Urinary bladder (tissue), 4 donors: Measurements from ENCODE around the gene PANX2. TPM values are rescaled to one million over a fixed set of nuclear protein-coding genes. Genes with fewer than 3 reads are reported as not detected.

ENCODE experiments used
- DNase-seq: peaks from one replicate; pipeline ENCODE4 v3.0.0-alpha.2; 2015; ENCODE audit errors: extremely low spot score
- H3K27ac ChIP-seq: one replicate; pipeline ENCODE4 v1.5.1; 2013; ENCODE audit warnings: low read depth, mild to moderate bottlenecking, moderate library complexity
- H3K36me3 ChIP-seq: one replicate; pipeline ENCODE4 v1.6.1; 2013; ENCODE audit warnings: mild to moderate bottlenecking, moderate library complexity; ENCODE audit not compliant: insufficient read depth
- H3K4me1 ChIP-seq: one replicate; pipeline ENCODE4 v1.6.1; 2013; ENCODE audit warnings: mild to moderate bottlenecking, moderate library complexity; ENCODE audit not compliant: insufficient read depth
- H3K4me3 ChIP-seq: one replicate; pipeline ENCODE4 v1.5.1; 2013; ENCODE audit warnings: low read depth, low read length
- WGBS: extraction: QIAGEN DNeasy Blood & Tissue Kit; methylation state at CpG from one replicate; pipeline ENCODE4 v1.1.7; 2013; 5-methylcytosine and 5-hydroxymethylcytosine counted together
- polyA plus RNA-seq: library from polyadenylated mRNA; stranded (reverse); fragments of 200-250 nt; gene quantifications from one replicate; pipeline ENCODE4 v1.2.3, GENCODE V29; 2013
- total RNA-seq: library from RNA; depleted of rRNA; stranded (reverse); fragments of >200 nt; gene quantifications from one replicate; pipeline ENCODE4 v1.2.3, GENCODE V29; 2014
- donor health status: healthy with polysubstance abuse.
- donor health status: healthy.

Gene PANX2
- total and polyA plus RNA-seq, 2 donors: 0.63 to 2.3 TPM

DNA sequence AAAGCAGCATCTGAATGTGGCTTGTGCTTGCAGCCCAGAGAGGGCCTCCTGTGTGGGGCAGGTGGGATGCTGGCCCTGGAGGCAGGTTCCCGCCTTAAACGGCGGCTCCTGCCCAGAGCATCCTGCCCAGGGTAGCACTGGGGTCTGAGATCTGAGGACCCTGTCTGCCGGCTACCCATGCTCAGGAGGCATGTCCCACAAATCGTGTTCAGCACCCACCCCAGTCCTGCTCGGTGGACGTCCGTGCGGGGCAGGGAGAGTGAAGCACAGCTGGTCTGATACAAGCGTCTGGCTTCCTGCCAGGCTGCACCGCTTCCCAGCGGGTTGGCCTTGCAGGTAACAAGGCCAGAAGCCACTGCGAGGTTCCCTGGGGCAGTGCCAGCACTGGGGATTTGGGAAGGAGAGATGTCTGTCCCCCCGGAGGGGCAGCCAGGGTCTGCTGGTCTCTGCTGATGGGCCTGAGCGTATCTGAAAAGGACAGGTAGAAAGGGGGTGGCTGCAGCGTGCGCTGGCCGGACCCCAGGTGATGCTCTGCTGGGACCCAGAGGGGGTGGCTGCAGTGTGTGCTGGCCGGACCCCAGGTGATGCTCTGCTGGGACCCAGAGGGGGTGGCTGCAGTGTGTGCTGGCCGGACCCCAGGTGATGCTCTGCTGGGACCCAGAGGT, 18.8 kb downstream of the PANX2 start:
- Histone ChIP-seq H3K4me1 (peaks cover 7% of the 10 kb centered on the region), H3K36me3 (no peaks in the 10 kb centered on the region), H3K27ac (peak overlapping the region; percentile 30), H3K4me3 (no peak overlapping the region)
- DNase-seq: no peak
- WGBS: 59% methylated on average over 20 of the region's 20 CpGs

DNA sequence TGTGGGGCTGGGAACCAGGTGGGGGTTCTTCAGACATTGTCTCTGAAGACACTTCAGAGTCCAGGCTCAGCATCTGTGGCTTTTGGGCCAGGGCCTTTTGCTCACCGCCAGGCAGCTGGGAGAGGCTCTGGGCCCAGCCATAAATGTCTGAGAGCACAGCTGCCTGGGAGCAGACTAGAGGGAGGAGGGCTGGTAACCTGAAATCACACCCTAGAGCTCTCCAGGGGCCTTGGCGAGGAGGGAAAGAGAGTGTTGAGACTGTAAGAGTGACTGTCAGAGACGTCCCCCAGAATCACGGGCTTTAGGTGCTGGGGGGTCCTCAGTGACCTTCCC, 19.3 kb downstream of the PANX2 start:
- H3K27ac ChIP-seq: peak overlapping the region; percentile 77
- peaks cover 7% of the 10 kb centered on the region for H3K4me1 ChIP-seq
- DNase-seq: no peak
- 16% methylated on average over 4 of the region's 4 CpGs for WGBS
- no peaks in the 10 kb centered on the region for H3K36me3 ChIP-seq
- no peak overlapping the region for H3K4me3 ChIP-seq

DNA sequence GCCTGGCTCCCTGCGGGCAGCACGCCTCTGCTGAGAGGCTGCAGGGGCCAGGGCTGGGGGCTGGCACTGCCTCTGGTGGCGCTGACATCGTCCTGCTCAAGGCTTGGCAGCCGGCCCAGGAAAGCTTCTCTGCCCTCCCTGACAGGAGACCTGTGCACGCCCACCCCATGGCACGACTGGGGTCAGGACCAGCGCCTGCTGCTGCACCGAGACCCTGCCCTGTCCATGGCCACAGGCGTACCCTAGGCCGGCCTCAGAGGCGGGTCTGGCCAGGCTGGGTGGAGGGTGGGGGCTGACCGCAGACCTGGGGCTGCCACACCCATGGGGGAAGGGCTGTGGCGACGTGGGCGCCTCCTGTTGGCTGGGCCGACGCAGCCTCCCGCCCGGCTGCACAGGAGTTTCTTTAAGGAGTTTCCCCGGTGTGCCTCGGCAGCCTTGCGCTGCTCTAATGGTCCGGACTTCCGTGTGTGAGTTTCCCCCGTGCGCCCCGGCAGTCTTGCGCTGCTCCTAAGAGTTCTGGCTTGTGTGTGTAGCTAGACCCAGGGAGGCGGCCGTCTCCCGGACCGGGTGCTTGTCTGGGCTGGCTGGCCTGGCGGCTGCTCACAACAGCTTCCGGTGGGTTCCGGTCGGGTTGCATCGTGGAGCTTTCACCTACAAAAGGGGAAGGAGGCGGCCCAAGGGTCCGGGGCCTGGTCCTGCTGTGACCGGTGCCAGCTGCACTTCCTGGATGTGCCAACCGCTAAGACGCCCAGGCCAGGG, 19.8 kb downstream of the PANX2 start:
- 7% methylated on average over 43 of the region's 43 CpGs for WGBS
- Histone ChIP-seq H3K4me3 (peak overlapping the region; percentile 30), H3K36me3 (no peaks in the 10 kb centered on the region), H3K4me1 (peaks cover 7% of the 10 kb centered on the region), H3K27ac (peak overlapping the region; percentile 84)
- peak; percentile 48 for DNase-seq

DNA sequence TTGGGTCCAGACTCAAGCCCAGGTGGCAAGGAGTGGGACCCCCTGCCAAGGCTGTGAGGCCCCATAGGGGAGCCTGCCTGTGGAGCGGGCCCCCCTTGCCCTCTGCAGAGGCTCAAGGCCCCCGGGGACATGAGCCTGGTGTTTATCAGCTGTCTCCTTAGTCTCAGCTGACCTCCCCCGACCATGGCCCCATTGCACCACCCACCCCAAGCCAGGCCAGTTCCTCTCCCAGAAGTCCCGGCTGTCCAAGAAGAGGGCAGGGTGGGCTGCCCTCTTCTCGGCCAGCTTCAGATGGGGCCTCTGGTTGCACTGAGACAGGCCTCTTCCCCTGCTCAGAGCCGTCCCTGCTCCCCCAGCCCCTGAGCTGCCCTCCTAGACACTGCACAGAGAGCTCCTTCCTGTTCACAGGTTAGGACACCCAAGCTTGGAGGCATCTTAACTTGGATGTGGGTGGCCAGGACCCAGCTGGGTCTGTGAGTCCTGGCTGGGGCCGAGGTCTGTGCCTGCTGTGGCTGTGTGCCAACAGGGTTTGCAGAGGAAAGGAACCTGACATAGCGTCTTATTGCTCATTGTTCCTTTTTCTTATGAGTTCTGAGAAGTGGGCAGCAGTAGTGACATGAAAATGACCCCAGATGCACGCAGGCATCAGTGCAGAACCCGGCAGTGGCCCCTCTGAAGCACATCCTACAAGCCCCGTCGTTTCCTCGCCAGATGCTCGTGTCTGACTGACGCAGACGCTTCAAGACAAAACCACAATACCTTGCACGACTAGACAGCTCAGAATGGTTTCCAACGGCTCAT, 20.6 kb downstream of the PANX2 start:
- peak overlapping the region; percentile 30 for H3K4me3 ChIP-seq
- H3K4me1 ChIP-seq: peaks cover 7% of the 10 kb centered on the region
- H3K27ac ChIP-seq: peak overlapping the region; percentile 84
- WGBS: 52% methylated on average over 18 of the region's 18 CpGs
- no peak for DNase-seq
- peaks cover 3% of the 10 kb centered on the region for H3K36me3 ChIP-seq

DNA sequence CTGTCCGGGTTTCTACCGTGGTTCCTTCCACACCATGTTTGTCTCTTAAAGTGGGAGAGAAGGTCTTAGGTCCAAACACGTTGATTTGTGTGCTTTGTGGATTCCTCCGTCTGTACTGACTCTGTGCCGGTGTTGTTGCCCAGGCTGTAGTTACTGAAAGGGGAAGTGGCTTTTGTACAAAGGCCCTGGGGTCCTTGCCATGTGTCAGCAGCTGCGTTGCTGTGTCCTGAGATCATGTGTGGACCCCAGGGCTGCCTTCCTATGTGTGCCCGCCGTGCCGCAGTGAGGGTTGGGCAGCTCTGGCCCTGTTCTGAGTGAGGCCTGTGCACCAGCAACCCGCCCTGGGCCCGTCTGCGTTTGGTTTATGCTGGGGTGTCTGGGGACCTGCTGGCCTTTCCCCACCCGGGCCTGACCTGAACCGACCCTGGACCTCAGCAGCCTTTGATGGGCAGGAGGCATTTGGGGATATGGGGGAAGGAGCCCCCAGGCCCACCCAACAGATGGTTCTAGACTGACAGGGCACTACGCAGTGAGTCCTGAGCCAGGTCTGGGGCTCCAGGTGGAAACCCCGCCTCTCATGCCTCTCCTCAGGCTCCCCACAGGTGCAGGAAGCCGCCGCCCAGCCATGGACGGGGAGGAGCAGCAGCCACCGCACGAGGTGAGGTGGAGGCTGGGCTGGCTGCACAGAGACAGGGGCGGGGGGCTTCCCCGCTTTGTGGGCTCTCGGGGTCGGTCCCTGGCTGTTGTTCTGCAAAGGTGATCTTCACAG, 22.1 kb downstream of the PANX2 start:
- Histone ChIP-seq H3K36me3 (peaks cover 3% of the 10 kb centered on the region), H3K27ac (peak overlapping the region; percentile 43), H3K4me1 (peaks cover 7% of the 10 kb centered on the region), H3K4me3 (no peak overlapping the region)
- WGBS: 83% methylated on average over 25 of the region's 25 CpGs
- DNase-seq: no peak

DNA sequence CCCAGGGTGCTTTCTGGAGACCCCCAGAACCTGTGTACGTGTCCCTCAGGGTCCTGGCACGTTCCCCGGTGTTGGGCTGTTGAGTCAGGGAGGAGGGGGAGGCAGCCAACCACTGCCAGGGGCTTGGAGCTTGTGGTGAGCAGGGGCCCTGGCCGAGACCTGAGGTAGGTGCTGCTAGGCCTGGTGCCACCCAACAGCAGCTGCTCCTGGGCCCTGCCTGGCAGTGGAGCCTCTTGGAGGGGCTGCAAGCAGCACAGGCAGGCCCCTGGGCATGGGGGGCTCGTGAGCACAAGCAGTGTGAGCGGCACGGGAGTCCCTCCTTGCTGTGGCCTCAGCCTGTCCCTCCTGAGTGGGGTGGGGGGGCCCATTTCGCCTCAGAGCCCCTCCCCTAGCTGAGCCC, 23.1 kb downstream of the PANX2 start:
- Histone ChIP-seq H3K27ac (no peak overlapping the region), H3K4me3 (no peak overlapping the region), H3K4me1 (peaks cover 7% of the 10 kb centered on the region), H3K36me3 (peaks cover 10% of the 10 kb centered on the region)
- 86% methylated on average over 8 of the region's 8 CpGs for WGBS
- no peak for DNase-seq

DNA sequence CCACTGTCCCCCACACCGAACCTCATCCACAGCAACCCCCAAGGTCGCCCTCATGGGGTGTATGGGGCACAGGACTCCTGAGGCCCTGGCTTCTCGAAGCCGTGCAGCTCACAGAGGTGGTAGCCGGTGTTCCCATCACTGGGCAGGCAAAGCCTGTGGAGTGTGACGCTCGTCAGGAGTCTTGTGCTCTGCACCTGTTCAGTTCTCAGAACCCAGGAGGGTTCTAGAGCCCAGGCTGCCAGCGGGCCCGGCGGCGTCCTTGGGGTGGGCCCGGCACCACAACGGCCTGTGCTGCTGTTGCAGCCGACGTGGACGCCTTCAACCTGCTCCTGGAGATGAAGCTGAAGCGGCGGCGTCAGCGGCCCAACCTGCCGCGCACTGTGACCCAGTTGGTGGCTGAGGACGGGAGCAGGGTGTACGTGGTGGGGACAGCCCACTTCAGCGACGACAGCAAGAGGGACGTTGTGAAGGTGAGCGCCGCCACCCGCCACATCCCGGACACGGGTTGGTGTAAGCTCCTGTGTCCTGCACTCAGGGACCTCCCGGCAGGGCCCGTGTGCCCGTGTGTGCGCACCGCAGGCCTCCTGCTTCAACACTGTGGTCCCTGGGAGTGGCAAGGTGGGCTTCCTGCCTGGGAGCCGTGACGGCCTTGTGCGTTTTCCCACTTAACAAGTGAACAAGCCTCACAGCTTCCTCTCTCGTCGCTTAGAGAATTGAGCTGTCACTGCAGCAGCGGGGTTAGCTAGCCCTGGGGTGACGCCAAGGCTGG, 23.7 kb downstream of the PANX2 start:
- Histone ChIP-seq H3K4me1 (peaks cover 6% of the 10 kb centered on the region), H3K36me3 (peaks cover 10% of the 10 kb centered on the region), H3K4me3 (no peak overlapping the region), H3K27ac (no peak overlapping the region)
- DNase-seq: no peak
- WGBS: 94% methylated on average over 44 of the region's 44 CpGs

DNA sequence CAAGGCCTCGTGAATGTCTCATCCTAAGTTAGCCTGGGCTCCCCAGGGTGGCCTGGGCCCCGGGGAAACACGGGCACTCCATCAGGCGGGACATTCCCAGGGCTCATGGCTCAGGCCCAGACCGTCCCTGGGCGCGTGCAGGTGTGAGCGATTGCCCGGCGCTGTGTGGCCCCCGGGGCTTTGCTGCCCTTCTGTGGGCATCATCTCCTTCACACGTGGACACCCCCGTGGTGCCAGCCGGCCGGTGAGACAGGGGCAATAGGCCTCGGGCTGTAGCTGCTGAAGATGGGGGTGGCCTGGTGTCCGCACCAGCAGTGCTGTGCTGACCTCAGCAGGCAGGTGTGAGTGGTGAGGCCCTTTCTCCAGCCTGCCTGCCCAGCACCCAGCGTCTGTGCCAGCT, 25.7 kb downstream of the PANX2 start:
- no peak overlapping the region for H3K4me3 ChIP-seq
- no peak for DNase-seq
- H3K27ac ChIP-seq: no peak overlapping the region
- H3K4me1 ChIP-seq: no peaks in the 10 kb centered on the region
- 87% methylated on average over 18 of the region's 18 CpGs for WGBS
- peaks cover 10% of the 10 kb centered on the region for H3K36me3 ChIP-seq

DNA sequence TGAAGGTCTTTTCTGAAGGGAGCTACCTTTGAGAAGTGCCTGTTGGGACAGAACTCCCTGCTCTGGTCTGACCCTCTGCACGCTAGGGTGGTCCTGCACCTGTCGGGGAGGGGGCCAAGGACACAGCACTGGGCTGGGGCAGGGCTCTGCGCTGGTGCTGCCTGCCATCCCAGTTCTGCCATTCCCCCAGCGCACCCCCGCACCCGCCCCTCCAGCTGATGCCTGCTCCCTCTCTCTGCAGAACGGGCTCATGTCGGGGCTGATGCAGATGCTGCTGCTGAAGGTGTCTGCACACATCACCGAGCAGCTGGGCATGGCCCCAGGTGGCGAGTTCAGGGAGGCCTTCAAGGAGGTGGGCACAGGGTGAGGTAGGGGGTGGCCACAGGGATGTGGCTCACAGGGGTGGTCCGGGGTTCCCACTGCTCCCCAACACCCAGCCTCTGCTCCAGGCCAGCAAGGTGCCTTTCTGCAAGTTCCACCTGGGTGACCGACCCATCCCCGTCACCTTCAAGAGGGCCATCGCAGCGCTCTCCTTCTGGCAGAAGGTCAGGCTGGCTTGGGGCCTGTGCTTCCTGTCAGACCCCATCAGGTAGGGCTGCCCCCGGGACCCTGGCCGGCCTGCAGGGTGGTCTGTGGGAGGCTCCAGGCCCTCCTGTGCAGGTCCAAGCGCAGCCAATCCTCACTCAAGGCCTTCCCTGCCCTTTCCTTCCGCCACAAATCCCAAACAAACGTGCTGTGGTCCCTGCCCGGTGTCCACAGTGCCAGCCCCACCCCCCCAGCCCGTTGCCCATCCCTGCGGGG, 26.7 kb downstream of the PANX2 start:
- no peak for DNase-seq
- H3K4me3 ChIP-seq: no peak overlapping the region
- peaks cover 10% of the 10 kb centered on the region for H3K36me3 ChIP-seq
- 84% methylated on average over 23 of the region's 23 CpGs for WGBS
- no peak overlapping the region for H3K27ac ChIP-seq
- no peaks in the 10 kb centered on the region for H3K4me1 ChIP-seq

DNA sequence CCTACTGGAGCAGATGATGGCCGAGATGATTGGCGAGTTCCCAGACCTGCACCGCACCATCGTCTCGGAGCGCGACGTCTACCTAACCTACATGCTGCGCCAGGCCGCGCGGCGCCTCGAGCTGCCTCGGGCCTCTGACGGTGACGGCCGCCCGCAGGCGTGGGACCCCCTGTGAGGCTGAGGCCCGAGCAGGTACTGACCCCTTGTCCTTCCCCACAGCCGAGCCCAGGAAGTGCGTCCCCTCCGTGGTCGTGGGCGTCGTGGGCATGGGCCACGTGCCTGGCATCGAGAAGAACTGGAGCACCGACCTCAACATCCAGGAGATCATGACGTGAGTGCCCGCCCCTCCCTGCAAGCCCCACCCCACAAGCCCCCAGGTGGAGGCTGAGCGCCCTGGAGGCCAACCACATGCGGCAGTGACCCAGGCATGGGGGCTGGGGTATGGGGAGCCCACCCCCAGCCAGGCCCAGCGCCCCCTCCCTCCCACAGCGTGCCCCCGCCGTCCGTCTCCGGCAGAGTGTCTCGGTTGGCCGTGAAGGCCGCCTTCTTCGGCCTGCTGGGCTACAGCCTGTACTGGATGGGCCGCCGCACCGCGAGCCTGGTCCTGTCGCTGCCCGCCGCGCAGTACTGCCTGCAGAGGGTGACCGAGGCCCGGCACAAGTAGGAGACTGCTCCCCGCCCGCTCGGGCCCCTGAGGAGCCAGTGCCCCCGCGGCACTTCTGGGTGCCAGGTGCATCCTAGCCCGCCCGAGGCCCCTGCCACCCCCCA, 27.5 kb downstream of the PANX2 start:
- Histone ChIP-seq H3K4me3 (no peak overlapping the region), H3K27ac (no peak overlapping the region), H3K36me3 (peaks cover 10% of the 10 kb centered on the region), H3K4me1 (no peaks in the 10 kb centered on the region)
- no peak for DNase-seq
- 93% methylated on average over 61 of the region's 61 CpGs for WGBS

DNA sequence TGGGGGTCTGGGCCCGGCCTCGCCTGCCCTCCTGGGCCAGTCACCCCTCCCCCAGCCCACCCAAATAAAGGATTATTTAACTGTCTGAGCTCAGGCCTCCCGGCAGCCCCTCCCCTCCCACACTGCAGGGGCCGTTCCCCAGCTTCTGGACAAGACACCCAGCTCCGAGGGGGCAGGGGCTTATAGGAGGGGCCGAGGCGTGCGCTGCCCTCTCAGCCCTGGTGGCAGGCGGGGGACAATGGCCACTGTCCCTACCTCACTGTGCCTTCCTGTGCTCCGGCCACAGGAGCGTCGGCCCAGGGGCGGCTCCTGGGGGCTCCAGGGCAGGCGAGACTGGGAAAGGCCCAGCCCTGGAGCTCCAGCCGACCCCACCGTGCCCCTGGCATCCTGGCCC, 28.1 kb downstream of the PANX2 start:
- no peak for DNase-seq
- Histone ChIP-seq H3K36me3 (peaks cover 10% of the 10 kb centered on the region), H3K27ac (peak overlapping the region; percentile 28), H3K4me3 (no peak overlapping the region), H3K4me1 (no peaks in the 10 kb centered on the region)
- WGBS: 88% methylated on average over 16 of the region's 16 CpGs
